ENCODE measurements around the gene EHD3.

The EHD3 gene

GRCh38 chr2:31212659-31213600, 21.0 kb upstream of the EHD3 start:
- no peak for DNase-seq (ENCODE audit: low read depth in 2 of 3, low spot score in 2 of 3)

DNA sequence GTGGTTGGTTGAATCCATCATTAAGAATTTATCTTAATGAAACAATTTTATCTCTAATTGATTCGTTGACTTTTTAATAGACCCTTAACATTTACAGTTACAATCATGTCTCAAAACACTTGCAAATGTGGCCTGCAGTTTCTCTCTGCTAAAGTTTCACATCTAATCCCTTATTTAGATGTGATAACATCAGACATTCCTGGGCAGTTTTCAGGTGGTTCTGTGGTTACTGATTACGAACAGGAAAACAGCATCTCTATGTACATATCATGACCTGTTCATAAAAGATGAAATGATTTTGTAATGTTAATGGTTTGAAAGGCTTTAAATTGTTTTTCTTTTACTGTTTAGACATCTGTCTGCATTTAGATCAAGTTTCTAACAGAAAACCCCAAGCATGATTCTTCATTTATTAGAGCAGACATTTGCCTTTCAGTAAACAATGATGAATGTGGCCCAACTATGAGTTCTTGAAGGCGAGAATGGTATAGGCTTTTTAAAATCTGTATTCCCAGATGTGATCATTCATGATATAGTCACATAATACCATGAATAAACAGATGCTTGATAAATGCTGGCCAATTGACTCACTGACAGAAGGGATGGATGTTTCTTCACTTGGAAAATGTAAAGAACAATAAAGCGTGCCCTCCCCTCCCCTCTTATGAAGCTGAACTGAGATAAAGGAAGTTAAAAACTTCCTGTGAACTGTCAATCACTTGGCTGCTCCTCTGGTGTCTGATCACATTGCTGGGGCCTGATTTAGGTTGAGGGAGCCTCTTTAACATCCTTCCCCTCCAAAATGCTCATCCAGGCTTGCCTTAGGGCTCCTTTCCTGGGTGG, 20.1 kb upstream of the EHD3 start:
- no peak for DNase-seq (ENCODE audit: low read depth in 2 of 3, low spot score in 2 of 3)

DNA sequence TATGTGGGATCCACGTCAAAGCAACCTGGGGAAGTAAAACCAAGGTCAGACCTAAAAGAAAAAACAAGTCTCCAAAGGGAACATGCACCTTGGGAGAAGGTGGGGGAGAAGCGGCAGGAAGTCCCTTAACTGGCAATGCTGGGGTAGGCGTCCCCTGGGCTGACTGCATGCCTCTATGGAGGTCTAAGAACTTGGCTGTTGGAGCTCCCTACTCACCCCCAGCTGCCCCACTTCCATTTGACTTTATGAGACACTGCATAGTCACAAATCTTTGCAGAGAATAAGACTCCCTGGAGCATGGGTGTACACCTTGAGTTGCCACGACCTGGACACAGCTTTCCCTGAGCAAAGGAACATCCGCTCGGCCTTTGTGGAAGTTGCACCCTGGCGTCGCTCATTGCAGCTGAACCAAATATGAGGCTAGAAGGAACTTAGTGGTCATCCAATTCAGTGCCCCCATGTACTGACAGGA, 19.5 kb upstream of the EHD3 start:
- no peak for DNase-seq (ENCODE audit: low read depth in 2 of 3, low spot score in 2 of 3)

DNA sequence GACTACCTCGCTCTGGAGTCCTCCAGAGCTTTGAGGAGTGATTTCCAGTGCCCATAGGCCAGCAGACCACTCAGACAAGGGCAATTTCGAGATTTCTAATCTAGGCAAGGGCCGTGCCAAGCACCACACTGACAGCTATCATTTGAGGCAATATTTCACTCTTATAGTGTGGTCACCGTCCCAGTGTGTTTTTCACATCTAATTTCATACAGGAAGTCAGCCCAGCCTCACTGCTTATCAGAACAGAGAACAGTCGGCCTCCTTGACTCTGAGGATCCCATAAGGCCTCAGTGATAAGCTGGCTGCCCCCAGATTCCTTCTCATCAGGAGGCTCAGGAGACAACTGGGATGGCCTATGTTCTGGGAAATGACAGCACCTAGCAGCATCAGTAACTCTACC, 17.2 kb upstream of the EHD3 start:
- no peak for DNase-seq (ENCODE audit: low read depth in 2 of 3, low spot score in 2 of 3)

DNA sequence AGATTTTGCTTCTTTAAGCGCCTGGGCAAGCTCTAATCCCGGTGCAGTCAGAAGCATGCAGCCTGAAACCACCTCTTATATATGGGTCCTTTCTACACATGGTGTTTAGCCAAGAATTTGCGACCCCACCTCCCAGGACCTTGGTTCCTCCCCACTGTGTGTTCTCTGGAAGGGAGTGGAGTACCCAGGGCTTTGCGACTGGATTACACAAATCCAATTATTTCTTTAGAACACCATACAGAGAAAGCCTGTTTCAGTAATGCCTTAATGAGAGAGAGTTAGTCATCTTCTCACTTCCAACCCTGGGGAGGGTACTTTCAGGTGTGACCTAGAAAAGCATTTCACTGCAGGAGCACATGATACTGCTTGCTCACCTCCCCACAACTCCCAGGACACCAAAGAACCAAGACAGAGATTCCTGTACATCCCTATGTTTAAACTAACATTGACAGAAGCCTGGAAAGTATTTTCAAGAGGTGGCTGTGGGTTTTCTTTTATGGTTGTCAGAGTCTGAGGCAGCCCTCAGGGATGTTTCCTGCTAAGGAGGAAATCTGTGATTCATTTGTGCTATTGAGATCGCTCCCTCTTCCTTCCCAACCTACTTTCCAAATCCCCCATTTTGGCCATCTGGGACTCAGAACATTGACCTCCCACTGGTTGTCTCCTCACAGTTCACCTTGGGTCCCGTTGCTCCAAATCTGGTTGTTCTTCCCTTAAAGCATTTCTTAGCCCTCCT, 16.3 kb upstream of the EHD3 start, which contains the start of gene CAPN14:
CAPN14 (minus strand) TSS at position 51 of the 736 bp plus-strand sequence. CDS start 12,068 bp downstream, outside the sequence.
- DNase-seq (ENCODE audit: low read depth in 2 of 3, low spot score in 2 of 3): no peak

GRCh38 chr2:31219131-31219969, 14.6 kb upstream of the EHD3 start:
- no peak for DNase-seq (ENCODE audit: low read depth in 2 of 3, low spot score in 2 of 3)

DNA sequence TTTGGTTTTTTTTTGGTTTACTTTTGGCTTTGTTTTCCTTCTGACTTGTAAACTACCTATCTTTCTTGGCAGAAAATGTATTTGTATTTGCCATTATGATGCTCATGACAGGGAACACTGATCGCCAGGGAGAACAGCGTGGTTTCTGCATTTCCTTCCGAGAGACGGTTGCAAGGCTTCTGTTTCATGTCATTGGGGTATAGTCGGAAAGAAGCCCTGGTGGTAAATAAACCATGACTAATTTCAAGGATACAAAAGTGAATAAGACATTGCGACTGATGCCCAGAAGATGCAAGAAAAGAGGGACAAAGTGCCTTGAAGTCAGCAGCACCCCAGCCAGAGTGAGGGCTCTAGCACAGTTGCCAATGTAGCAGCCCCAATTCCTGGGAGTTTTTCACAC, 12.4 kb upstream of the EHD3 start:
- no peak for DNase-seq (ENCODE audit: low read depth in 2 of 3, low spot score in 2 of 3)

GRCh38 chr2:31222071-31222470, 11.9 kb upstream of the EHD3 start:
- no peak for DNase-seq (ENCODE audit: low read depth in 2 of 3, low spot score in 2 of 3)

DNA sequence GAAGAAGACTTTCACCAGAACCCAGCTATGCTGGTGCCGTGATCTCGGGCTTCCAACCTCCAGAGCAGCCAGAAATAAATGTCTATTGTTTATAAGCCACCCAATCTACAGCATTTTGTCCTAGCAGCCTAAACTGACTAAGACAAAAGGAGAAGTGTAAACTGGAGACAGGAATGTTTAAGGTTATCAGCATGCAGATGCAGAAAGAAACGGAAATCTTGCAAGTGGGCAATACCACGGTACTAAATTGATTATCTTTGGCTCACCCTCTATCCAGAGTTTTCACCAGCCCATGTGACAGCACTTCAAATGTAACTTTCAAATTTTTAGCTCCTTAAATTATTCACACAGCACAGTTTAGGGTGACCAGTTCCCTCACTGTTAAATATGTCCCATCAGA, 10.9 kb upstream of the EHD3 start:
- no peak for DNase-seq (ENCODE audit: low read depth in 2 of 3, low spot score in 2 of 3)

GRCh38 chr2:31223749-31224148, 10.2 kb upstream of the EHD3 start:
- no peak for DNase-seq (ENCODE audit: low read depth in 2 of 3, low spot score in 2 of 3)

DNA sequence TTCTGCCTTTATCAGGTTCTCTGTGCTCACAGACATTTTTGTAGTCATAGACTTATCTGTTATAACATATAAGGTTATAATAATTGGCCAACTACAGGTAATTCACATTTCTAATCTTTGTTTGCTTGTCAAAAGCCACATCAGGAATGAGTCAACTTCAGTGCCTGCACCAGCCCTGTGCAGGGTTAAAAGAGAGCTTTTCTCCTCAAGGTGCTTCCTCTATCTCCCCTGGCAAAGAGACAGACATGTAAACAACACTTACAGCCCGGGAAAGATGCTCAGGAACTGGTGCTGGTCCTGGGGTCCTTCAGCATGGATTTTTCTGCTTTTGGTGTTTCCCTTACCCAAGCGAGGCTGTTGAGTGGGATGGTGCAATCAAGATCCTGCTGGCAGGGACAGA, 7.7 kb upstream of the EHD3 start:
- DNase-seq (ENCODE audit: low read depth in 2 of 3, low spot score in 2 of 3): no peak

GRCh38 chr2:31227110-31227509, 6.8 kb upstream of the EHD3 start:
- no peak for DNase-seq (ENCODE audit: low read depth in 2 of 3, low spot score in 2 of 3)

- no peak for DNase-seq (ENCODE audit: low read depth in 2 of 3, low spot score in 2 of 3)
Observed at GRCh38 chr2:31227711-31228125, 6.2 kb upstream of the EHD3 start.

GRCh38 chr2:31228717-31229116, 5.2 kb upstream of the EHD3 start:
- DNase-seq (ENCODE audit: low read depth in 2 of 3, low spot score in 2 of 3): no peak

GRCh38 chr2:31230751-31231150, 3.2 kb upstream of the EHD3 start:
- DNase-seq (ENCODE audit: low read depth in 2 of 3, low spot score in 2 of 3): no peak

- no peak for DNase-seq (ENCODE audit: low read depth in 2 of 3, low spot score in 2 of 3)
Observed at GRCh38 chr2:31231571-31232302, 2.2 kb upstream of the EHD3 start.

- no peak for DNase-seq (ENCODE audit: low read depth in 2 of 3, low spot score in 2 of 3)
Observed at GRCh38 chr2:31232586-31232985, 1.4 kb upstream of the EHD3 start.

DNA sequence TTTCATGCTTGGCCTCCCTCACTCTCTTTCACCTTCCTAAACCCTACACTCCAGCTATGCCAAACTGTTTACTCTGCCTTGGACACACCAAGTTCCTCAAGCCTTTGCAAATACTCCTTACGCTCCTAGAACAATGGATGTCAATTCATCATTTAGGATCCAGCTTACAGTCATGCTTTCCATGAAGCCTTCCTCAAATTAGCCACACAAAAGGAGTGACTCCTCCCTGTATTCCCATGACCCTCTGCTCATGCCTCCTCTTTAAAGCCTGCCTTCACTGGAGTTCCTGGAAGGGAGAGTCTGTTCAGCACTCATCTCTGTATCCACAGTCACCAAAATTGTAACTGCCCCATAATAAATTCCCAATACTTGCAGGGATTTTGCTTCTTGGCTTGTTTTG, 721 bp upstream of the EHD3 start:
- no peak for DNase-seq (ENCODE audit: low read depth in 2 of 3, low spot score in 2 of 3)

- DNase-seq (ENCODE audit: low read depth in 2 of 3, low spot score in 2 of 3): no peak
Observed at GRCh38 chr2:31234683-31235503, 941 bp downstream of the EHD3 start.

Measured in activated CD8-positive, alpha-beta memory T cell treated with anti-CD3 and anti-CD28 coated beads for 48 hours (primary cell).